Measurements from ENCODE around the gene NR5A1.

NR5A1 gene

GRCh38 chr9:124522121-124523098 lies 15.2 kb upstream of the NR5A1 start:
- Histone ChIP-seq H4K20me1 (ENCODE audit: insufficient read depth) (no peaks in the 10 kb centered on the region), H3K36me3 (ENCODE audit: insufficient read depth) (no peaks in the 10 kb centered on the region), H3K4me2 (no peak overlapping the region), H3K9ac (no peak overlapping the region), H3K4me1 (ENCODE audit: low read depth, poor library complexity, severe bottlenecking) (no peaks in the 10 kb centered on the region), H3K79me2 (ENCODE audit: insufficient read depth, low read depth) (no peaks in the 10 kb centered on the region), H2AFZ (ENCODE audit: low read depth) (no peak overlapping the region), H3K4me3 (IDR thresholded peaks at IDR 0.05; ENCODE audit: insufficient read depth, low read depth, low read length) (no peak overlapping the region), H3K27ac (no peak overlapping the region), H3K27me3 (ENCODE audit: insufficient read depth, low read depth) (no peaks in the 10 kb centered on the region)
- no peak for TF ChIP-seq CTCF (conservative IDR thresholded peaks at IDR 0.05; ENCODE audit: low read depth, low read length)

- no peak overlapping the region for H3K9ac ChIP-seq
- H3K4me3 ChIP-seq (IDR thresholded peaks at IDR 0.05; ENCODE audit: insufficient read depth, low read depth, low read length): no peak overlapping the region
- no peak overlapping the region for H3K27ac ChIP-seq
- H4K20me1 ChIP-seq (ENCODE audit: insufficient read depth): no peaks in the 10 kb centered on the region
- H3K4me1 ChIP-seq (ENCODE audit: low read depth, poor library complexity, severe bottlenecking): no peaks in the 10 kb centered on the region
- no peak for TF ChIP-seq CTCF (conservative IDR thresholded peaks at IDR 0.05; ENCODE audit: low read depth, low read length)
- H3K79me2 ChIP-seq (ENCODE audit: insufficient read depth, low read depth): no peaks in the 10 kb centered on the region
- H3K36me3 ChIP-seq (ENCODE audit: insufficient read depth): no peaks in the 10 kb centered on the region
- no peak overlapping the region for H3K4me2 ChIP-seq
- no peaks in the 10 kb centered on the region for H3K27me3 ChIP-seq (ENCODE audit: insufficient read depth, low read depth)
- no peak overlapping the region for H2AFZ ChIP-seq (ENCODE audit: low read depth)
These were observed 13.9 kb upstream of the NR5A1 start for GRCh38 chr9:124521142-124521541.

- Histone ChIP-seq H2AFZ (ENCODE audit: low read depth) (no peak overlapping the region), H3K36me3 (ENCODE audit: insufficient read depth) (no peaks in the 10 kb centered on the region), H3K79me2 (ENCODE audit: insufficient read depth, low read depth) (no peaks in the 10 kb centered on the region), H3K4me2 (no peak overlapping the region), H3K4me3 (IDR thresholded peaks at IDR 0.05; ENCODE audit: insufficient read depth, low read depth, low read length) (no peak overlapping the region), H4K20me1 (ENCODE audit: insufficient read depth) (no peaks in the 10 kb centered on the region), H3K27me3 (ENCODE audit: insufficient read depth, low read depth) (no peaks in the 10 kb centered on the region), H3K4me1 (ENCODE audit: low read depth, poor library complexity, severe bottlenecking) (no peaks in the 10 kb centered on the region), H3K9ac (no peak overlapping the region), H3K27ac (no peak overlapping the region)
- TF ChIP-seq CTCF (conservative IDR thresholded peaks at IDR 0.05; ENCODE audit: low read depth, low read length): no peak
These were observed 13.0 kb upstream of the NR5A1 start for GRCh38 chr9:124520206-124520596.

- Histone ChIP-seq H4K20me1 (ENCODE audit: insufficient read depth) (no peaks in the 10 kb centered on the region), H3K4me1 (ENCODE audit: low read depth, poor library complexity, severe bottlenecking) (no peaks in the 10 kb centered on the region), H3K9ac (no peak overlapping the region), H3K4me3 (IDR thresholded peaks at IDR 0.05; ENCODE audit: insufficient read depth, low read depth, low read length) (no peak overlapping the region), H2AFZ (ENCODE audit: low read depth) (no peak overlapping the region), H3K27ac (no peak overlapping the region), H3K4me2 (no peak overlapping the region), H3K27me3 (ENCODE audit: insufficient read depth, low read depth) (no peaks in the 10 kb centered on the region), H3K79me2 (ENCODE audit: insufficient read depth, low read depth) (no peaks in the 10 kb centered on the region), H3K36me3 (ENCODE audit: insufficient read depth) (no peaks in the 10 kb centered on the region)
- TF ChIP-seq CTCF (conservative IDR thresholded peaks at IDR 0.05; ENCODE audit: low read depth, low read length): no peak
These were observed 10.9 kb upstream of the NR5A1 start for GRCh38 chr9:124518116-124518515.

Data from KMS-11 (cell line).